GM19467 (cell line): ENCODE results near the gene MDM4.

ENCODE experiments used
- ATAC-seq: cut with Tn5 transposase; IDR thresholded peaks from one replicate; pipeline ENCODE4 v1.9.1; 2021; ENCODE audit warnings: mild to moderate bottlenecking, moderate library complexity; ENCODE audit not compliant: unreplicated experiment

MDM4 gene

GRCh38 chr1:204491655-204492054 is 24.6 kb upstream of the MDM4 start:
- ATAC-seq, result no peak

- no peak for ATAC-seq
Observed at GRCh38 chr1:204493145-204493983, 22.8 kb upstream of the MDM4 start.

GRCh38 chr1:204493984-204494280 is 22.3 kb upstream of the MDM4 start:
- ATAC-seq, result peak; percentile 28

- ATAC-seq, result peak; percentile 64
Observed at GRCh38 chr1:204494281-204495077, 21.7 kb upstream of the MDM4 start, which contains the start of gene PIK3C2B. TSS of gene PIK3C2B (minus strand) at chr1:204494805. CDS start at chr1:204469802, 25,003 bp downstream.

- peak; percentile 23 for ATAC-seq
Observed at GRCh38 chr1:204495078-204495753, 21.0 kb upstream of the MDM4 start.

GRCh38 chr1:204495777-204496176 is 20.4 kb upstream of the MDM4 start:
- ATAC-seq, result no peak

GRCh38 chr1:204498981-204499380 is 17.2 kb upstream of the MDM4 start:
- ATAC-seq, result no peak

- no peak for ATAC-seq
Observed at GRCh38 chr1:204499511-204500468, 16.4 kb upstream of the MDM4 start.

GRCh38 chr1:204502241-204502640 is 14.0 kb upstream of the MDM4 start:
- no peak for ATAC-seq

GRCh38 chr1:204503122-204503912 is 12.9 kb upstream of the MDM4 start:
- no peak for ATAC-seq

GRCh38 chr1:204503913-204504519 is 12.2 kb upstream of the MDM4 start:
- ATAC-seq, result no peak

- ATAC-seq, result no peak
Observed at GRCh38 chr1:204505674-204506200, 10.5 kb upstream of the MDM4 start.

GRCh38 chr1:204506201-204506968 is 9.8 kb upstream of the MDM4 start:
- peak; percentile 65 for ATAC-seq

- peak; percentile 67 for ATAC-seq
Observed at GRCh38 chr1:204506969-204507316, 9.3 kb upstream of the MDM4 start.

- peak; percentile 1 for ATAC-seq
Observed at GRCh38 chr1:204507317-204508105, 8.7 kb upstream of the MDM4 start.

GRCh38 chr1:204509186-204509635 is 7.0 kb upstream of the MDM4 start:
- ATAC-seq, result no peak

- ATAC-seq, result no peak
Observed at GRCh38 chr1:204511366-204511765, 4.8 kb upstream of the MDM4 start.
